IPS-NIHi11 (cell line): Measurements from ENCODE around the gene PON3.
"Not testable (repeated sequence)": the region's sequence is repeated elsewhere in the genome, so short reads cannot be mapped to it uniquely, and the experiment has no call there.

Source experiments
- DNase-seq: peaks from one replicate; pipeline ENCODE4 v3.0.0; 2012; ENCODE audit warnings: mixed read lengths, low spot score

Gene PON3

GRCh38 chr7:95411666-95412065, 15.5 kb upstream of the PON3 start:
- no peak for DNase-seq

- no peak for DNase-seq
These were observed 14.9 kb upstream of the PON3 start for GRCh38 chr7:95411036-95411435.

DNA sequence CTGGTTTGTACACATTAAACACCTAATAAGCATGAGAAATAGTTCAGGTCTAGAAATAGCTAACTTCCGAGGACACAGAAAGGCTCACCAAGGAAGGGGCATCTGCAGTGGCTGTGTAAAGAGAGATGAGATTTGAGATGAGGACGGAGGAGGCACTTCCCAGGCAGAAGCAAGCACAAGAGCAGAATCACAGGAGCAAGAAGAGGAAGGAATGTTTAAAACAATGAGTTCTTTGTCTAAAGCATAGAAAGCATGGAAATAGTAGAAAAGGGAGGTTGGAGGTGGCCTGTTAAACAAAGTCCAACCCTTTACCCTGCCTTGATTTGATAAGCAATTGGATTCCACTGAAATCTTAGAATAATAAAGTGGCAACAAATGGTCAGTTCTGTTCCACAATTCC, 11.6 kb upstream of the PON3 start:
- DNase-seq: peak; percentile 13

DNA sequence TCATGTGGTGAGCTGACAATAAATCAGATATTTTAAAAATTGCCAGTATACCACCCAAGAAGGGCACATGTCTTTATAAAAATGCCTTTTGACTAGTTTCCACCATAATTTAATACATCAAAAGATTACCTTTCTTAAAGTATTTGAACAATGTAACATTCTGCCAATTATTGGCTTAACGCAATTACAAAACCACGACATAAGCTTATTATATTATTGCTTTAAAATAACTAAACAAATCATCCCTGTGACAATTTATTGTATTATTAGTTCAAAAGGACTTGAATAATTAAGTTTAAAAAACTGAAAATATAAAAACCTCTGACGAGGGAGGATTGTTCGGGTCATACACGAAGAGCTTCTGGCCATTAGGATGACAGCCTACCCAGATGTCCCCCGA, 9.6 kb upstream of the PON3 start:
- DNase-seq: no peak

DNA sequence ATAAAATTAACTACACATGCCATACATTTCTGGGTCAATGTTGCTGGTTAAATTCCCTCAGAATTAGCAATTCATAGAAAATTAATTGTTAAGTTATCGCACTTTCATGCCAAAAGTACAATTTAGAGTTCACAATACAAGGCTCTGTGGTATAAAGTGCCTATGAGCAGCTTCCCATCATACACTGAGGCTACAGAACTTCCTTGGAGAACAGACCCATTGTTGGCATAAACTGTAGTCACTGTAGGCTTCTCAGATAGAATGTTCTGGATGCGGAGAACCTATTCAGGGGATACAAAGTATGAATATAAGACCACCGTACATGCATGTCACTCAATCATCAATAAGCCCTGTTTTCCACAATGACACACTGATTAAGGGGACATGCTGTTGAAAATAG, 9.0 kb upstream of the PON3 start:
- no peak for DNase-seq

DNA sequence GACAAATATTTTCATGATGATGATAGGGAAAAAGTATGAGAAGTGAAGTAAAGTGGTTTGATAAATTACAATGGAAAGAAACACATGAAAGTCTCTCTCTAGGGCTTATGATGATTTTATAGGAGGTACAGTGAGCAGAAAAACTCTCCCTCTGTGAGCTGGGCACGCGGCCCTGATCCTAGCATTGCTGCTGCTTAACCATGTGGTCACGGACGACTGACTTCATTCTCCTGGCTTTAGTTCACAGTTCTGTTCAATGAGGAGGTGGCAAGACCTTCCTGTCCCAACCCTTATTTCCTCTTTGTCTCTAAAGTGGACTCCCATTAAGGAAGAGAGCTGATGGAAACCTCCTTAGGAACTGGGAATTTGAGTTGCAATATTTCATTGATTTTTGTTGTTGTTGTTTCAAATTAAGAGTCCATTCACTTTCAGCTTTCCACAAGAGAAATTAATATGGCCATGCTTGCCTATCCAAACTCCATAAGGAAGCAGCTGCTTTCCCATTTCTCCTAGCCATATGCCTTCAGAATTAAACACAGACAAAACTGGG, 8.2 kb upstream of the PON3 start:
- DNase-seq: peak; percentile 23

- no peak for DNase-seq
These were observed 2.2 kb upstream of the PON3 start for GRCh38 chr7:95398155-95398940.

DNA sequence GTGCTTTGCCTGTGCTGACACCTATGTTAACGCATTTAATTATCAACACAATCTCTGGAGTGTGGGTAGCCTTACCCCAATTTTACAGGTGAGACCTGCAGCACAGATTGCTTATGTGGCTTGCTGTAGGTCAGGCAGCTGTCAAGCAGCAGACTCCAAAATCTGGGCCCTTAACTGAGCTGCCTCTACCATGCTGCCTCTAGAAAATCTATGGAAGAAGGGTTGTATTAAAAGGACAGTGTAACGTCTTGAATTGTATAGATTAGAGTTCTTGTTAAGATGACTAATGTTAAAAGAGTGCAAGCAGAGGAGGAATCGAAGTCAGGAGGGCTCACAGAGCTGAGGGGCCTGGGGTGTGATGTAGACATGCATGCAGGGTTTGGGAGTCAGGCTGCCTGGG, 1.2 kb upstream of the PON3 start:
- DNase-seq: no peak

GRCh38 chr7:95395755-95396135, 430 bp downstream of the PON3 start:
- DNase-seq: no peak

DNA sequence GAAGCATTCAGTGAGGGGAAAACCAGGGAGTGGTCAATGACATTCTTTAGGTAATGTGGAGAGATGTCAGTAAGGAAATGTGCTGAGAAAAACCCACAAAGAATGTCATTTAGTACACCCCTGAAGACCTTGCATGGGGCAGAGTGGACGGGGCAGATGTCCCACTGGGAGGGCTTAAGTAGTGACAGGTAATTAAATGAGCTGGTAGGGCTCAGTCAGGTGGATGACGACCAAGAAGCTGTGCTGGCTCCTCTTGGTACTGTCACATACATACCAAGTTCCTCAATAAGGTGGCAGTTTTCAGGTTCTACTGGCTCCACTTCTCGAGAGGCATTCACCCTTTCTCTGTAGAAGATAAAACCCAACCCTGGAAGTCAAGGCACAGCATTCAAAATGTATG, 1.8 kb downstream of the PON3 start:
- no peak for DNase-seq

DNA sequence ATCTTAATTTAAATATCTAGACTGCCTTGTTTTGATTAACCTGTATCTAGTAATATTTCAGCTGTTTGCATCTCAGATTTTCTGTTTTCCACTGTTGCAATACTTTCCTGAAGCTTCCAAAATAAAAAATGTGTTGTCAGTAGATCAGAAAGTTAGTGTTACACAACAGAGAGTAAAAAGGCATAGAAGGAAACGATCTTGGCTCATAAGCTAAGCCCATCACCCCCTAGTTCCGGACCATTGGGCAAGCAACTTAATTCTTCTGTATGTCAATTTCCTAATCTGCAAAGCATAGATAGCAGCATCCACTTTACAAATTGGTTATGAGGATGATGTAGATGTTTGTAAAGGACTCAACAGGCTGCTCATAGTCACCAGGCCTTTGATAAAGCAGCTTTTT, 4.4 kb downstream of the PON3 start:
- DNase-seq: no peak

DNA sequence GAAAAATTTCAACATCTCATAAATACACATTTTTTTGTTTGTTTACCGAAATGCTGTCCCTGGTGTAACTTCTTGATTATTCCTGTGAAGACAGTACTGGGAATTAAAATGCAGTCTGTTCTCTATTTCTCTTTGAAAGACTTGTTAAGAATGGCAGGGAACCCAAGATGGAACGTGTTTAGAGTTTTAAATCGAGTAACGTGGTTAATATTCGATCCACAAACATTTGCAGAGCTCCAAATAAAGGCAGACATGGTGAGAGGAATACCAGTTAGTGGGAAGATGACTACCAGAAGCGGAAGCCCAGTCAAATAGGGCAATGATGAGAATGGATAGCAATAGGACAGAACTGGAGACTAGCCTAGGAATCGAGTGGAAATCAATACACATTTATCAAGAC, 6.7 kb downstream of the PON3 start:
- DNase-seq: no peak

DNA sequence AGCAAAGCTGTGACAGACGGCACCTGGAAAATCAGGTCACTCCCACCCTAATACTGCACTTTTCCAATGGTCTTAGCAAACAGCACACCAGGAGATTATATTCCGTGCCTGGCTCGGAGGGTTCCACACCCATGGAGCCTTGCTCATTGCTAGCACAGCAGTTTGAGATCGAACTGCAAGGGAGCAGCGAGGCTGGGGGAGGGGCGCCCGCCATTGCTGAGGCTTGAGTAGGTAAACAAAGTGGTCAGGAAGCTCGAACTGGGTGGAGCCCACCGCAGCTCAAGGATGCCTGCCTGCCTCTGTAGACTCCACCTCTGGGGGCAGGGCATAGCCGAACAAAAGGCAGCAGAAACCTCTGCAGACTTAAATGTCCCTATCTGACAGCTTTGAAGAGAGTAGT, 16.7 kb downstream of the PON3 start:
- DNase-seq: not testable (repeated sequence)

- DNase-seq: no peak
These were observed 19.4 kb downstream of the PON3 start for GRCh38 chr7:95376632-95377400.

DNA sequence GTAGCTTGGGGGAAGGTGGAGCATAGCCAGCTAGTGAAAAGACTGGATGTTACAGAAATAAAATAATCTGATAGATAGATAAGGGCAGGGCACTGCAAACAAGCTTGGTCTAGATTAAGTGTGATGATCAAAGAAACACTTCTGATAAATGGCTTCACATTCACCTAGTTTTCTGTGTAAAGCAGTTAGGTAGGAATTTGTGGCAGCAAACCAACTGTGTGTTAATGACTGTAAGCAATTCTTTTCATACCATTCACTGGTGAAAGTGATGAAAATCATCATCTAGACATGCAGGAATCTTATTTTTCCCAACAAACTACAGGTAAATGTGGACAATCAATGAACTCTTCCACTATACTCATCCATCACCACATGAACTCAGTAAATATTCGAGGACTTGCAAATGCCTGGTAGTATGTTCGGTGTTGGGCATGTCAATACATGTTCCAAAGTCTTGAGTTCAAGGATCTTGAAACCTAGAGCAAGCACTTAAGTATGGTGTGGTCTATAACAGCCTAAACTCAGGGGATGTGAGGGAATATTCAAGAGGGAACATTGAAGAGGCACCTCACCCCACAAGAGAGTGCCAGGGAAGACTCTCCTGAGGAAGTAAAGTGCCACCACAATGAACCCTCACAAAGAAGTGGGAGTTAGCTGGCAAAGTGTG, 20.5 kb downstream of the PON3 start:
- no peak for DNase-seq

DNA sequence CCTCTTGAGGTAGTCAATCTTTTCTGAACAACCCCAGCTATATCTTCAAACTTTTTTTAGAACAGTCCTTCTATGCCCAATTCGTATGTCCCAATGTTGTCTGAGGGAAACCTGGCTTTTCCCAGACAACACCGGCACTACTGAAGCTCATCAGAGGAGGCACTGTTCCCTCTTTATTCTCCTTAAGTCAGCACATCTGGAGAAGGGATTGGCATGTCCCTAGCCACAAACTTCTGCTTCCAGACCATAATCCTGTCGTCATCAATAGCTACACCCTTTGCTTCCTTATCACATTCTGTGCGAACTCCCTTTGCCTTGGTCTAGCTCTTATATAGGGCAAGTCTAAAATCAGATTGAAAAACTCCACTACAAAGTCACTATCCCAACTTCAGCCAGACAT, 22.9 kb downstream of the PON3 start:
- DNase-seq: peak; percentile 15

DNA sequence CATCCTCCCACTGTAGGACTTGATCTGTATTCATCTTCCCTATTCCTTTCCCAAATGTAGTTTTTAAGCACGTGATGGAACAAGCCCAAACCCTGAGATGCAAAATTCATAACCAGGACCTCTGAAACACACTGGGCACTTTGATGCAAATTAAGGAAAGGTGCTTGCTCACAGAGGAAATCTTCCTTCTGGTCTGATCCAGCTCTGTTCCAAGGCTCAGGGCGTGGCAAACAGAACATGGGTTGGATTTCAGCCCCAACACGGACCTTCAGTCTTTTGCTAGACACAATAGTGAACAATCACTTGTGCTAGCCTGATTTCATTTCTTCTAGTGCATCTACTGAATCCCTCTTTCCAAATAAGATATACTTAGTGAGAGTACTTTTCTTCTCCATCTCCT, 27.9 kb downstream of the PON3 start:
- no peak for DNase-seq

- no peak for DNase-seq
These were observed 28.6 kb downstream of the PON3 start for GRCh38 chr7:95367606-95368005.

GRCh38 chr7:95365151-95365550, 31.0 kb downstream of the PON3 start:
- no peak for DNase-seq

DNA sequence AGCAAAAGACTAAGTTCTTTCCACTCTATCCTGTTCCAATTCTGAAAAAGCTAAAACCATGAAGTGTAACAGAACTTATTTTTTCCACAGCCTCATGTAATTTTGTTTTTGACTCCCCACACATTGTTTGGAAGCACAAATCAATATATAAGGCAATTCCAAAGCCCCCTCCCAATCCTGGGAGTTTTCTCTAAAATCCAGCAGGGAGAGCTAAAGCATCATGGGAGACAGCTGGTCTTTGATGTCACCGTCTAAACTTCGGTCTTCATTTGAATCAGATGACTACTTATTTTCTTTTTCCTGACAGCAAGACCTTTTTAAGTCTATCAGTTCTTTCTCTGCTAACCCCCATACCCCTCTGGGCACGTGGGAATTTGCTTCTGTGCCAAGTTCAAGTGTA, 38.6 kb downstream of the PON3 start:
- no peak for DNase-seq

DNA sequence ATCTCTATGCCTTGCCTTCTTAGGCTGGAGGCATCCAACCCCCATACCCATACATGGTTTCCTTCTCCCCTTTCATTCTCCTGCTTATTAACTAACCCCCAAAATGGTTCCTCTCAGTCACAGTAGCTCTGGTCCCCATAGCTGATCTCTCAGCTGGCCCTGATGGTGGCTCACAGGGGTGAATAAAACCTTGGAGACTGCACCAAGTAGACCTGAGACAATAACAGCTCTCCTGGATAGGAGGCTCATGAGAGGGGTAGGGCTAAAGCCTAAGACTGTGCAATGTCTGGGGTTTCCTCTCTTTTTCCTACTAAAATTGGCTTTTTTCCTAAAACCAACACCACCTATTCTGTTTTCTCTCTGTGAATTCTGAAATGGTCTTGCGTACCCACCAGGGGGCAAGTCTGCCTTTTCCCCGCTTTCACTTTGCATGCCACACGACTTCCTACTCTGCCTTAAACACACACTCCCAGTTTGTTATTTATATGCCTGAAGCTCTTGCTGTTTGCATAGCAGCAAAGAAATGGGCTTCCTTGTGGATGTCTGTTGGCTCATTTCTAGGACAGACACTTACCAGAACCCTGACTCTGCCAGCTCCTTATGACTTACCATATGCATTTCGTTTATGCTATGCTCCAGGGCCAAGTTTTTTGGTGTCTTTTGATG, 53.4 kb downstream of the PON3 start:
- DNase-seq: peak; percentile 45

DNA sequence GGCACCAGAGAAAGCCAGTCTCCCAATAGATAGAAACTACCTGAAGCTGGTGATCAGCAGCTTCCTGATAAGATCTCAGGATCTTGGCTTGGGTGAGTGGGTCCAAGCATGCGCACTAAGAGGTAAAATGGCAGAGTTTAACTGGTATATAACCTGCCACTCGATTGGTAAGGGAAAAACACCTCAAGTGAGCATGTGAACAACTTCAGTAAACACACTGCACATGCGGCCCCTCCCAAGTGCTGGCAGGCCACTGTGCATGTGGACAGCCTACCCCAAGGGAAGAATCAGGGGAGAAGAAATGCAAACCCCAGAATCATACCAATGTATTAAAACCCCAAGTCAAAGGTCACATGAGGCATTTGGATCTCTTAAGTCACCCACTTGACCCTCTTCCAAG, 54.1 kb downstream of the PON3 start:
- DNase-seq: no peak
